ENCODE data around the gene METTL9. TPM values are rescaled to one million over a fixed set of nuclear protein-coding genes. Genes with fewer than 3 reads are reported as not detected.

Gene METTL9
- total and polyA plus RNA-seq, 2 of the 13 experiments (the other 11 are each of a cell fraction or from before 2014, with no cell fraction given) = 123 to 204 TPM

- peak; percentile 38; the same call in 1 of the 2 replicates for TF ChIP-seq MBD4 (IDR thresholded peaks at IDR 0.05; ENCODE audit: borderline replicate concordance, low read length)
- no peak for TF ChIP-seq NCOA1 (CRISPR knock-in tag; IDR thresholded peaks at IDR 0.05)
- TF ChIP-seq POLR2AphosphoS2 (IDR thresholded peaks at IDR 0.05; ENCODE audit: low read depth, low read length) = no peak
- peak; percentile 88 for TF ChIP-seq REPIN1 (CRISPR knock-in tag; IDR thresholded peaks at IDR 0.05; ENCODE audit: borderline replicate concordance, low read depth)
- no peak for TF ChIP-seq ZNF781 (CRISPR knock-in tag; IDR thresholded peaks at IDR 0.05; ENCODE audit: borderline replicate concordance, not compliant biosample characterization)
- peak; percentile 73; the same call in 1 of the 2 replicates for TF ChIP-seq PPARG (CRISPR knock-in tag; conservative IDR thresholded peaks at IDR 0.05)
- TF ChIP-seq TIGD3 (CRISPR knock-in tag; IDR thresholded peaks at IDR 0.05; ENCODE audit: borderline replicate concordance) = no peak
- 0 out of 2 replicates have a peak, but pooled peaks have one; percentile 46 for TF ChIP-seq ZNF615 (CRISPR knock-in tag; IDR thresholded peaks at IDR 0.05; ENCODE audit: borderline replicate concordance)
- TF ChIP-seq, protein P1, sequence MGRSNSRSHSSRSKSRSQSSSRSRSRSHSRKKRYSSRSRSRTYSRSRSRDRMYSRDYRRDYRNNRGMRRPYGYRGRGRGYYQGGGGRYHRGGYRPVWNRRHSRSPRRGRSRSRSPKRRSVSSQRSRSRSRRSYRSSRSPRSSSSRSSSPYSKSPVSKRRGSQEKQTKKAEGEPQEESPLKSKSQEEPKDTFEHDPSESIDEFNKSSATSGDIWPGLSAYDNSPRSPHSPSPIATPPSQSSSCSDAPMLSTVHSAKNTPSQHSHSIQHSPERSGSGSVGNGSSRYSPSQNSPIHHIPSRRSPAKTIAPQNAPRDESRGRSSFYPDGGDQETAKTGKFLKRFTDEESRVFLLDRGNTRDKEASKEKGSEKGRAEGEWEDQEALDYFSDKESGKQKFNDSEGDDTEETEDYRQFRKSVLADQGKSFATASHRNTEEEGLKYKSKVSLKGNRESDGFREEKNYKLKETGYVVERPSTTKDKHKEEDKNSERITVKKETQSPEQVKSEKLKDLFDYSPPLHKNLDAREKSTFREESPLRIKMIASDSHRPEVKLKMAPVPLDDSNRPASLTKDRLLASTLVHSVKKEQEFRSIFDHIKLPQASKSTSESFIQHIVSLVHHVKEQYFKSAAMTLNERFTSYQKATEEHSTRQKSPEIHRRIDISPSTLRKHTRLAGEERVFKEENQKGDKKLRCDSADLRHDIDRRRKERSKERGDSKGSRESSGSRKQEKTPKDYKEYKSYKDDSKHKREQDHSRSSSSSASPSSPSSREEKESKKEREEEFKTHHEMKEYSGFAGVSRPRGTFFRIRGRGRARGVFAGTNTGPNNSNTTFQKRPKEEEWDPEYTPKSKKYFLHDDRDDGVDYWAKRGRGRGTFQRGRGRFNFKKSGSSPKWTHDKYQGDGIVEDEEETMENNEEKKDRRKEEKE (IDR thresholded peaks at IDR 0.05) = no peak
- TF ChIP-seq ZNF335 (CRISPR knock-in tag; IDR thresholded peaks at IDR 0.05) = peak; percentile 87; the same call in 1 of the 2 replicates
- no peak for TF ChIP-seq IKZF4 (CRISPR knock-in tag; IDR thresholded peaks at IDR 0.05; ENCODE audit: borderline replicate concordance, low read depth, not compliant biosample characterization)
- TF ChIP-seq, protein P2, sequence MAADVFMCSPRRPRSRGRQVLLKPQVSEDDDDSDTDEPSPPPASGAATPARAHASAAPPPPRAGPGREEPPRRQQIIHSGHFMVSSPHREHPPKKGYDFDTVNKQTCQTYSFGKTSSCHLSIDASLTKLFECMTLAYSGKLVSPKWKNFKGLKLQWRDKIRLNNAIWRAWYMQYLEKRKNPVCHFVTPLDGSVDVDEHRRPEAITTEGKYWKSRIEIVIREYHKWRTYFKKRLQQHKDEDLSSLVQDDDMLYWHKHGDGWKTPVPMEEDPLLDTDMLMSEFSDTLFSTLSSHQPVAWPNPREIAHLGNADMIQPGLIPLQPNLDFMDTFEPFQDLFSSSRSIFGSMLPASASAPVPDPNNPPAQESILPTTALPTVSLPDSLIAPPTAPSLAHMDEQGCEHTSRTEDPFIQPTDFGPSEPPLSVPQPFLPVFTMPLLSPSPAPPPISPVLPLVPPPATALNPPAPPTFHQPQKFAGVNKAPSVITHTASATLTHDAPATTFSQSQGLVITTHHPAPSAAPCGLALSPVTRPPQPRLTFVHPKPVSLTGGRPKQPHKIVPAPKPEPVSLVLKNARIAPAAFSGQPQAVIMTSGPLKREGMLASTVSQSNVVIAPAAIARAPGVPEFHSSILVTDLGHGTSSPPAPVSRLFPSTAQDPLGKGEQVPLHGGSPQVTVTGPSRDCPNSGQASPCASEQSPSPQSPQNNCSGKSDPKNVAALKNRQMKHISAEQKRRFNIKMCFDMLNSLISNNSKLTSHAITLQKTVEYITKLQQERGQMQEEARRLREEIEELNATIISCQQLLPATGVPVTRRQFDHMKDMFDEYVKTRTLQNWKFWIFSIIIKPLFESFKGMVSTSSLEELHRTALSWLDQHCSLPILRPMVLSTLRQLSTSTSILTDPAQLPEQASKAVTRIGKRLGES (CRISPR knock-in tag; IDR thresholded peaks at IDR 0.05; ENCODE audit: borderline replicate concordance) = no peak; the same call in 1 of the 2 replicates
- peak; percentile 63; the same call in 1 of the 2 replicates for TF ChIP-seq YEATS2 (CRISPR knock-in tag; IDR thresholded peaks at IDR 0.05; ENCODE audit: borderline replicate concordance)
- 0 out of 2 replicates have a peak, but pooled peaks have one; percentile 79 for TF ChIP-seq ZBTB25 (CRISPR knock-in tag; IDR thresholded peaks at IDR 0.05)
- TF ChIP-seq ZNF446 (CRISPR knock-in tag; IDR thresholded peaks at IDR 0.05) = 0 out of 2 replicates have a peak, but pooled peaks have one; percentile 5
- TF ChIP-seq NCOR1 (IDR thresholded peaks at IDR 0.05; ENCODE audit: borderline replicate concordance, low read length) = peak; percentile 99
- TF ChIP-seq SMC3 (IDR thresholded peaks at IDR 0.05; ENCODE audit: low read length) = no peak
- peak; percentile 98 for TF ChIP-seq JARID2 (CRISPR knock-in tag; IDR thresholded peaks at IDR 0.05; ENCODE audit: insufficient replicate concordance)
- no peak for TF ChIP-seq TCF12 (IDR thresholded peaks at IDR 0.05)
- no peak for TF ChIP-seq TCF12 (CRISPR knock-in tag; IDR thresholded peaks at IDR 0.05)
- no peak for TF ChIP-seq MZF1 (CRISPR knock-in tag; IDR thresholded peaks at IDR 0.05; ENCODE audit: borderline replicate concordance)
These were observed 33.3 kb upstream of the METTL9 start (continued) for GRCh38 chr16:21565861-21566669.

Measured in HepG2 (cell line).